HepG2 (cell line): ENCODE data around the gene FAM219B. TPM values are rescaled to one million over a fixed set of nuclear protein-coding genes. Genes with fewer than 3 reads are reported as not detected.

Experiments used
- CAMTA2 ChIP-seq: sonication (generic); formaldehyde crosslinking; IDR thresholded peaks from 2 replicates; pipeline ENCODE4 v1.4.0; 2020; ENCODE audit warnings: mild to moderate bottlenecking, missing genetic modification reagents, borderline replicate concordance
- EEA1 ChIP-seq: sonication (generic); formaldehyde crosslinking; IDR thresholded peaks from 2 replicates; pipeline ENCODE4 v1.5.1; 2020; ENCODE audit warnings: mild to moderate bottlenecking, missing genetic modification reagents, borderline replicate concordance
- FOXO1 ChIP-seq: sonication (generic); formaldehyde crosslinking; IDR thresholded peaks from 2 replicates; pipeline ENCODE4 v1.4.0; 2020; ENCODE audit warnings: missing genetic modification reagents
- GLI4 ChIP-seq: sonication (generic); formaldehyde crosslinking; IDR thresholded peaks from 2 replicates; pipeline ENCODE4 v1.5.1; 2020; ENCODE audit warnings: missing genetic modification reagents, mild to moderate bottlenecking, moderate library complexity, borderline replicate concordance
- HNRNPLL ChIP-seq: fragments of 200-400 bp; formaldehyde crosslinking; IDR thresholded peaks from 2 replicates; pipeline ENCODE4 v1.6.1; 2017; ENCODE audit warnings: mild to moderate bottlenecking, low read depth, low read length; ENCODE audit not compliant: poor library complexity, severe bottlenecking
- JDP2 ChIP-seq: sonication (generic); formaldehyde crosslinking; IDR thresholded peaks from 2 replicates; pipeline ENCODE4 v1.8.1; 2022; ENCODE audit warnings: missing genetic modification reagents, borderline replicate concordance
- MAFG ChIP-seq: sonication (generic); formaldehyde crosslinking; IDR thresholded peaks from 2 replicates; pipeline ENCODE4 v1.5.1; 2020; ENCODE audit warnings: mild to moderate bottlenecking, missing genetic modification reagents
- POGZ ChIP-seq: sonication (generic); formaldehyde crosslinking; IDR thresholded peaks from 2 replicates; pipeline ENCODE4 v1.4.0; 2020; ENCODE audit warnings: mild to moderate bottlenecking, missing genetic modification reagents
- SNAI1 ChIP-seq: sonication (generic); formaldehyde crosslinking; IDR thresholded peaks from 2 replicates; pipeline ENCODE4 v1.5.0; 2020; ENCODE audit warnings: mild to moderate bottlenecking, missing genetic modification reagents, borderline replicate concordance
- SOX5 ChIP-seq: IDR thresholded peaks from 2 replicates; pipeline ENCODE4 v1.6.1; 2016; ENCODE audit warnings: borderline replicate concordance
- XRCC5 ChIP-seq: fragments of 200-400 bp; formaldehyde crosslinking; optimal IDR thresholded peaks from 2 replicates; pipeline ENCODE3; 2017; ENCODE audit warnings: mild to moderate bottlenecking, low read length
- ZNF224 ChIP-seq: sonication (generic); formaldehyde crosslinking; IDR thresholded peaks from 2 replicates; pipeline ENCODE4 v1.5.0; 2020; ENCODE audit warnings: mild to moderate bottlenecking, missing genetic modification reagents
- ZNF235 ChIP-seq: sonication (generic); formaldehyde crosslinking; IDR thresholded peaks from 2 replicates; pipeline ENCODE4 v1.8.1; 2023; ENCODE audit warnings: mild to moderate bottlenecking, missing genetic modification reagents, borderline replicate concordance
- ZNF317 ChIP-seq: sonication (generic); formaldehyde crosslinking; IDR thresholded peaks from 2 replicates; pipeline ENCODE4 v1.5.0; 2020; ENCODE audit warnings: mild to moderate bottlenecking, missing genetic modification reagents
- ZNF552 ChIP-seq: sonication (generic); formaldehyde crosslinking; IDR thresholded peaks from 2 replicates; pipeline ENCODE4 v1.9.0; 2022; ENCODE audit warnings: missing genetic modification reagents, mild to moderate bottlenecking, borderline replicate concordance
- ZNF598 ChIP-seq: sonication (generic); formaldehyde crosslinking; IDR thresholded peaks from 2 replicates; pipeline ENCODE4 v1.5.1; 2020; ENCODE audit warnings: mild to moderate bottlenecking, missing genetic modification reagents, borderline replicate concordance
- ZNF605 ChIP-seq: sonication (generic); formaldehyde crosslinking; IDR thresholded peaks from 2 replicates; pipeline ENCODE4 v1.8.0; 2022; ENCODE audit warnings: mild to moderate bottlenecking, missing genetic modification reagents
- polyA plus RNA-seq, 8 experiments: library from polyadenylated mRNA; depleted of rRNA in 3 of 8; stranded (reverse) in 7 of 8; unstranded in 1 of 8; fragments of >200 nt; fragmentation: Illumina TruSeq in 4 of 8; extraction: Trizol in 4 of 8; gene quantifications; 2 replicates each; pipeline versions ENCODE4 v1.2.1 to v1.2.3, GENCODE V29; 2011 to 2016; ENCODE audit warnings: low read depth in 4 of 8, missing spikeins in 1 of 8, mixed read lengths in 1 of 8; ENCODE audit not compliant: insufficient read depth in 1 of 8
- total RNA-seq, 5 experiments: library from RNA; depleted of rRNA; stranded (reverse); fragments of >200 nt; fragmentation: Illumina TruSeq; extraction: Trizol; gene quantifications; 2 replicates each; pipeline ENCODE4 v1.2.3, GENCODE V29; 2016; ENCODE audit warnings: low read depth in 1 of 5
- TF ChIP-seq, protein P1 (sequence below): sonication (generic); formaldehyde crosslinking; IDR thresholded peaks from 2 replicates; pipeline ENCODE4 v1.5.1; 2020; ENCODE audit warnings: missing genetic modification reagents, mild to moderate bottlenecking, borderline replicate concordance
- TF ChIP-seq, protein P2 (sequence below): sonication (generic); formaldehyde crosslinking; IDR thresholded peaks from 2 replicates; pipeline ENCODE4 v1.4.0; 2020; ENCODE audit warnings: missing genetic modification reagents
- TF ChIP-seq, protein P3 (sequence below): sonication (generic); formaldehyde crosslinking; IDR thresholded peaks from 2 replicates; pipeline ENCODE4 v1.8.0; 2022; ENCODE audit warnings: mild to moderate bottlenecking, missing genetic modification reagents; ENCODE audit not compliant: insufficient replicate concordance
- TF ChIP-seq, protein P4 (sequence below): IDR thresholded peaks from 2 replicates; pipeline ENCODE4 v1.6.1; 2016; ENCODE audit warnings: missing genetic modification reagents, missing compliant biosample characterization
- TF ChIP-seq, protein P5 (sequence below): sonication (generic); formaldehyde crosslinking; IDR thresholded peaks from 2 replicates; pipeline ENCODE4 v1.8.0; 2022; ENCODE audit warnings: missing genetic modification reagents, mild to moderate bottlenecking, borderline replicate concordance
- TF ChIP-seq, protein P6 (sequence below): sonication (generic); IDR thresholded peaks from 2 replicates; pipeline ENCODE4 v1.6.1; 2016; ENCODE audit warnings: low read depth, borderline replicate concordance

FAM219B gene
- total and polyA plus RNA-seq, 2 of the 13 experiments (the other 11 are each of a cell fraction or from before 2014, with no cell fraction given) = 36.6 to 50.2 TPM

DNA sequence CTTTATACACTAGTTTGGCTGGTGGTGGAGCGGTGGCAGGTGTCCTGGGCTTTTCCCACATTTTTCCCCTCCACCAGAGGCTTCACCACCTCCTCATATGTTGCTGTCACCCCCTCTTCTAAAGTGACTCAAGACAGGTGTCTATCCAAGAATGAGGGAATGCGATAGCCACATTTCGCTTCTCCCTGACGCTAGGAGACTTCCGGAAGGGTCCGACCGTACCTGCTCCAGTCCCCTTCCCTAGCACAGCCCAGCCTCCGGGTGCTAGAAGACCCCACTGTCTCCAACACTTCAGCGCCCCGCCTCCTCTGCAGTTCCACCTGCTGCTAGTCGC is 34.0 kb downstream of the FAM219B start (continued):
- TF ChIP-seq, protein P1, sequence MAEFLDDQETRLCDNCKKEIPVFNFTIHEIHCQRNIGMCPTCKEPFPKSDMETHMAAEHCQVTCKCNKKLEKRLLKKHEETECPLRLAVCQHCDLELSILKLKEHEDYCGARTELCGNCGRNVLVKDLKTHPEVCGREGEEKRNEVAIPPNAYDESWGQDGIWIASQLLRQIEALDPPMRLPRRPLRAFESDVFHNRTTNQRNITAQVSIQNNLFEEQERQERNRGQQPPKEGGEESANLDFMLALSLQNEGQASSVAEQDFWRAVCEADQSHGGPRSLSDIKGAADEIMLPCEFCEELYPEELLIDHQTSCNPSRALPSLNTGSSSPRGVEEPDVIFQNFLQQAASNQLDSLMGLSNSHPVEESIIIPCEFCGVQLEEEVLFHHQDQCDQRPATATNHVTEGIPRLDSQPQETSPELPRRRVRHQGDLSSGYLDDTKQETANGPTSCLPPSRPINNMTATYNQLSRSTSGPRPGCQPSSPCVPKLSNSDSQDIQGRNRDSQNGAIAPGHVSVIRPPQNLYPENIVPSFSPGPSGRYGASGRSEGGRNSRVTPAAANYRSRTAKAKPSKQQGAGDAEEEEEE (CRISPR knock-in tag) = no peak
- TF ChIP-seq ZNF552 (CRISPR knock-in tag) (no peak), ZNF235 (CRISPR knock-in tag) (0 out of 2 replicates have a peak, but pooled peaks have one; percentile 53), HNRNPLL (no peak), ZNF317 (CRISPR knock-in tag) (no peak), JDP2 (CRISPR knock-in tag) (no peak), GLI4 (CRISPR knock-in tag) (no peak), CAMTA2 (0 out of 2 replicates have a peak, but pooled peaks have one; percentile 65), SNAI1 (CRISPR knock-in tag) (0 out of 2 replicates have a peak, but pooled peaks have one; percentile 47), ZNF605 (0 out of 2 replicates have a peak, but pooled peaks have one; percentile 22), EEA1 (peak; percentile 52; the same call in 1 of the 2 replicates), MAFG (CRISPR knock-in tag) (no peak), POGZ (CRISPR knock-in tag) (0 out of 2 replicates have a peak, but pooled peaks have one; percentile 9), ZNF224 (0 out of 2 replicates have a peak, but pooled peaks have one; percentile 55), ZNF598 (CRISPR knock-in tag) (0 out of 2 replicates have a peak, but pooled peaks have one; percentile 36), SOX5 (CRISPR knock-in tag) (0 out of 2 replicates have a peak, but pooled peaks have one; percentile 15), XRCC5 (peak; percentile 87), FOXO1 (CRISPR knock-in tag) (peak; percentile 11; the same call in 1 of the 2 replicates)
- TF ChIP-seq, protein P2, sequence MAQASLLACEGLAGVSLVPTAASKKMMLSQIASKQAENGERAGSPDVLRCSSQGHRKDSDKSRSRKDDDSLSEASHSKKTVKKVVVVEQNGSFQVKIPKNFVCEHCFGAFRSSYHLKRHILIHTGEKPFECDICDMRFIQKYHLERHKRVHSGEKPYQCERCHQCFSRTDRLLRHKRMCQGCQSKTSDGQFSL (CRISPR knock-in tag) = no peak
- TF ChIP-seq, protein P3, sequence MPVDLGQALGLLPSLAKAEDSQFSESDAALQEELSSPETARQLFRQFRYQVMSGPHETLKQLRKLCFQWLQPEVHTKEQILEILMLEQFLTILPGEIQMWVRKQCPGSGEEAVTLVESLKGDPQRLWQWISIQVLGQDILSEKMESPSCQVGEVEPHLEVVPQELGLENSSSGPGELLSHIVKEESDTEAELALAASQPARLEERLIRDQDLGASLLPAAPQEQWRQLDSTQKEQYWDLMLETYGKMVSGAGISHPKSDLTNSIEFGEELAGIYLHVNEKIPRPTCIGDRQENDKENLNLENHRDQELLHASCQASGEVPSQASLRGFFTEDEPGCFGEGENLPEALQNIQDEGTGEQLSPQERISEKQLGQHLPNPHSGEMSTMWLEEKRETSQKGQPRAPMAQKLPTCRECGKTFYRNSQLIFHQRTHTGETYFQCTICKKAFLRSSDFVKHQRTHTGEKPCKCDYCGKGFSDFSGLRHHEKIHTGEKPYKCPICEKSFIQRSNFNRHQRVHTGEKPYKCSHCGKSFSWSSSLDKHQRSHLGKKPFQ (CRISPR knock-in tag) = peak; percentile 20
- TF ChIP-seq, protein P4, sequence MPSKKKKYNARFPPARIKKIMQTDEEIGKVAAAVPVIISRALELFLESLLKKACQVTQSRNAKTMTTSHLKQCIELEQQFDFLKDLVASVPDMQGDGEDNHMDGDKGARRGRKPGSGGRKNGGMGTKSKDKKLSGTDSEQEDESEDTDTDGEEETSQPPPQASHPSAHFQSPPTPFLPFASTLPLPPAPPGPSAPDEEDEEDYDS (CRISPR knock-in tag) = peak; percentile 66
- TF ChIP-seq, protein P5, sequence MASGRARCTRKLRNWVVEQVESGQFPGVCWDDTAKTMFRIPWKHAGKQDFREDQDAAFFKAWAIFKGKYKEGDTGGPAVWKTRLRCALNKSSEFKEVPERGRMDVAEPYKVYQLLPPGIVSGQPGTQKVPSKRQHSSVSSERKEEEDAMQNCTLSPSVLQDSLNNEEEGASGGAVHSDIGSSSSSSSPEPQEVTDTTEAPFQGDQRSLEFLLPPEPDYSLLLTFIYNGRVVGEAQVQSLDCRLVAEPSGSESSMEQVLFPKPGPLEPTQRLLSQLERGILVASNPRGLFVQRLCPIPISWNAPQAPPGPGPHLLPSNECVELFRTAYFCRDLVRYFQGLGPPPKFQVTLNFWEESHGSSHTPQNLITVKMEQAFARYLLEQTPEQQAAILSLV (CRISPR knock-in tag) = peak; percentile 18; the same call in 1 of the 2 replicates
- TF ChIP-seq, protein P6, sequence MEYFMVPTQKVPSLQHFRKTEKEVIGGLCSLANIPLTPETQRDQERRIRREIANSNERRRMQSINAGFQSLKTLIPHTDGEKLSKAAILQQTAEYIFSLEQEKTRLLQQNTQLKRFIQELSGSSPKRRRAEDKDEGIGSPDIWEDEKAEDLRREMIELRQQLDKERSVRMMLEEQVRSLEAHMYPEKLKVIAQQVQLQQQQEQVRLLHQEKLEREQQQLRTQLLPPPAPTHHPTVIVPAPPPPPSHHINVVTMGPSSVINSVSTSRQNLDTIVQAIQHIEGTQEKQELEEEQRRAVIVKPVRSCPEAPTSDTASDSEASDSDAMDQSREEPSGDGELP = 0 out of 2 replicates have a peak, but pooled peaks have one; percentile 56
